Mesothelial cell of epicardium (in vitro differentiated cells): ENCODE measurements around the gene SPATS1. TPM values are rescaled to one million over a fixed set of nuclear protein-coding genes. Genes with fewer than 3 reads are reported as not detected.
"Not testable (repeated sequence)": the region's sequence is repeated elsewhere in the genome, so short reads cannot be mapped to it uniquely, and the experiment has no call there.

Source experiments
- DNase-seq, 2 experiments: peaks; one replicate each; pipeline ENCODE4 v3.0.0; 2021; ENCODE audit warnings: low spot score in 2 of 2; ENCODE audit not compliant: unreplicated experiment in 2 of 2
- H3K27ac Mint-ChIP-seq: 2 replicates; pipeline ENCODE4 v1.8.0; 2021; ENCODE audit warnings: mixed read lengths
- H3K27me3 Mint-ChIP-seq: 2 replicates; pipeline ENCODE4 v1.8.0; 2021; ENCODE audit warnings: low read depth, mixed read lengths
- H3K36me3 Mint-ChIP-seq: 2 replicates; pipeline ENCODE4 v1.8.0; 2021; ENCODE audit warnings: mixed read lengths
- H3K4me1 Mint-ChIP-seq: 2 replicates; pipeline ENCODE4 v1.8.0; 2021; ENCODE audit warnings: mixed read lengths
- H3K4me3 Mint-ChIP-seq: 2 replicates; pipeline ENCODE4 v1.8.0; 2021; ENCODE audit warnings: mild to moderate bottlenecking, moderate library complexity, mixed read lengths
- H3K9me3 Mint-ChIP-seq: 2 replicates; pipeline ENCODE4 v1.8.0; 2021; ENCODE audit warnings: mixed read lengths
- CTCF ChIP-seq: fragments of 200-600 bp; sonication (generic); IDR thresholded peaks from one replicate; pipeline ENCODE4 v1.5.0; 2021; ENCODE audit warnings: antibody characterized with exemption; ENCODE audit not compliant: unreplicated experiment
- total RNA-seq: library from RNA; stranded (reverse); gene quantifications from 3 replicates; pipeline ENCODE4 v1.2.1, GENCODE V29; 2021

The SPATS1 gene
- total RNA-seq, 1 donor from 2014 or later: not detected

GRCh38 chr6:44321210-44321609, 21.2 kb upstream of the SPATS1 start:
- Mint-ChIP-seq H3K9me3 (no peaks in the 10 kb centered on the region), H3K4me3 (no peak overlapping the region), H3K36me3 (no peaks in the 10 kb centered on the region), H3K27me3 (peaks cover 60% of the 10 kb centered on the region), H3K27ac (no peak overlapping the region), H3K4me1 (no peaks in the 10 kb centered on the region)
- TF ChIP-seq CTCF: no peak
- no peak for DNase-seq

DNA sequence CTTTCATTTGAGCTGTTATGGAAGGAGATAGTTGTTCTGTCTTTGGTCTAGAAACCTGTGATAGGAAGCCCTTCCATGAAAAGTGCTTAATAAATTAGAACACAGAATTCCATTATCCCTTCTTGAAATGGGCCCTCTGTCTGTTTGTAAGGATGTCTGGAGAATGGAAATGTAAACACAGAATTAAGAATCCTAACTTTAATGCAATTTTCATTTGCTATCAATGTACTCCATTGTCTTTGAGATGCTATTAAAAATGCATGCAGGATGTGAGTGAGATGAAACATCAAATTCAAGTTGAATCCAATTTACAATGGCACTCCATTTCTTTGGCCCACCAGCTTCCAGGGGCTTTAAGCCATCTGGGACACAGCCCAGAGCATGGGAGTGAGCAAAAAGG, 15.4 kb upstream of the SPATS1 start:
- Mint-ChIP-seq H3K27me3 (peaks cover 41% of the 10 kb centered on the region), H3K4me3 (no peak overlapping the region)

DNA sequence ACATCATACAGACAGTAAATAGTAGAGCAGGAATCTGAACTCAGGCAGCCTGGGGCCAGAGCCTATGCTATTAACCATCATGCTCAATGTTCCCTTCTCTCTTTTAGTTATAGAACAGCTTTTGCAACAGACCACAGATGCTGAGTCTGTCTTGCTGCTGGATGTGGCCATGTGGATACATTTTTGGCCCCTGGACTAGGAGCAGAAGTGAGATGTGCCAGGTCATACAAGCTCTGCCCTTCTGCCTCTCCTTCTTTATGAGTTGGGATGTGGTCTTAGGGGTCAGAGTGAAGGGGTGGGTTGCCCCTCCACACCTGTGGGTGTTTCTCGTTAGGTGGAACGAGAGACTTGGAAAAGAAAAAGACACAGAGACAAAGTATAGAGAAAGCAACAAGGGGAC, 14.7 kb upstream of the SPATS1 start:
- Mint-ChIP-seq H3K9me3 (no peaks in the 10 kb centered on the region), H3K27me3 (peaks cover 44% of the 10 kb centered on the region), H3K4me3 (no peak overlapping the region), H3K36me3 (no peaks in the 10 kb centered on the region), H3K4me1 (peaks cover 8% of the 10 kb centered on the region), H3K27ac (no peak overlapping the region)
- DNase-seq: no peak
- no peak for TF ChIP-seq CTCF

More for the DNA sequence above, 15.4 kb upstream of the SPATS1 start:
- no peak overlapping the region for H3K27ac Mint-ChIP-seq
- peaks cover 6% of the 10 kb centered on the region for H3K4me1 Mint-ChIP-seq
- TF ChIP-seq CTCF: no peak
- DNase-seq: no peak
- H3K9me3 Mint-ChIP-seq: no peaks in the 10 kb centered on the region
- H3K36me3 Mint-ChIP-seq: no peaks in the 10 kb centered on the region

GRCh38 chr6:44328203-44328602, 14.2 kb upstream of the SPATS1 start:
- not testable (repeated sequence) for H3K4me1 Mint-ChIP-seq, H3K9me3 Mint-ChIP-seq, H3K36me3 Mint-ChIP-seq, DNase-seq, H3K27ac Mint-ChIP-seq, H3K4me3 Mint-ChIP-seq
- peaks cover 46% of the 10 kb centered on the region for H3K27me3 Mint-ChIP-seq

GRCh38 chr6:44329858-44330257, 12.6 kb upstream of the SPATS1 start:
- H3K27ac Mint-ChIP-seq: no peak overlapping the region
- H3K4me3 Mint-ChIP-seq: no peak overlapping the region
- H3K36me3 Mint-ChIP-seq: no peaks in the 10 kb centered on the region
- peaks cover 8% of the 10 kb centered on the region for H3K4me1 Mint-ChIP-seq
- H3K27me3 Mint-ChIP-seq: peaks cover 43% of the 10 kb centered on the region
- TF ChIP-seq CTCF: no peak
- H3K9me3 Mint-ChIP-seq: no peaks in the 10 kb centered on the region
- no peak for DNase-seq

- no peak for DNase-seq
- peaks cover 58% of the 10 kb centered on the region for H3K27me3 Mint-ChIP-seq
- H3K27ac Mint-ChIP-seq: no peak overlapping the region
- no peak for TF ChIP-seq CTCF
- peaks cover 8% of the 10 kb centered on the region for H3K4me1 Mint-ChIP-seq
- no peaks in the 10 kb centered on the region for H3K36me3 Mint-ChIP-seq
- H3K9me3 Mint-ChIP-seq: no peaks in the 10 kb centered on the region
- no peak overlapping the region for H3K4me3 Mint-ChIP-seq
Measured at GRCh38 chr6:44332585-44332984, 9.9 kb upstream of the SPATS1 start.
